Measurements from ENCODE around the gene MEGF6.
"Not testable (repeated sequence)": the region's sequence is repeated elsewhere in the genome, so short reads cannot be mapped to it uniquely, and the experiment has no call there.

- not testable (repeated sequence) for TF ChIP-seq CTCF (IDR thresholded peaks at IDR 0.05; ENCODE audit: poor library complexity); EZH2 (IDR thresholded peaks at IDR 0.05; ENCODE audit: borderline replicate concordance)
Measured at GRCh38 chr1:3575515-3575914, 35.8 kb downstream of the MEGF6 start.

Measured in hepatocyte (in vitro differentiated cells).